GM21723 (cell line): ENCODE results near the gene KCTD19.
A peak's percentile ranks its signal among the peaks of the same experiment; 100 is the strongest.

Source experiments
- ATAC-seq: cut with Tn5 transposase; IDR thresholded peaks from one replicate; pipeline ENCODE4 v1.9.1; 2021; ENCODE audit warnings: mild to moderate bottlenecking, moderate library complexity; ENCODE audit not compliant: unreplicated experiment

The KCTD19 gene

GRCh38 chr16:67327743-67328142 lies 1.2 kb upstream of the KCTD19 start:
- no peak for ATAC-seq

GRCh38 chr16:67326115-67326471 lies 448 bp downstream of the KCTD19 start:
- no peak for ATAC-seq

- ATAC-seq = no peak
Measured at GRCh38 chr16:67317853-67318252, 8.7 kb downstream of the KCTD19 start.

GRCh38 chr16:67312719-67313118 lies 13.8 kb downstream of the KCTD19 start:
- ATAC-seq = no peak

GRCh38 chr16:67311607-67312488 lies 14.7 kb downstream of the KCTD19 start:
- peak; percentile 73 for ATAC-seq

- no peak for ATAC-seq
Measured at GRCh38 chr16:67310561-67310960, 16.0 kb downstream of the KCTD19 start.

GRCh38 chr16:67305216-67306071 lies 21.1 kb downstream of the KCTD19 start:
- no peak for ATAC-seq

- no peak for ATAC-seq
Measured at GRCh38 chr16:67304020-67304419, 22.5 kb downstream of the KCTD19 start.

GRCh38 chr16:67302970-67303369 lies 23.6 kb downstream of the KCTD19 start:
- ATAC-seq = no peak

GRCh38 chr16:67302076-67302475 lies 24.5 kb downstream of the KCTD19 start:
- ATAC-seq = no peak

- no peak for ATAC-seq
Measured at GRCh38 chr16:67301080-67301782, 25.3 kb downstream of the KCTD19 start.

- ATAC-seq = no peak
Measured at GRCh38 chr16:67299269-67299668, 27.3 kb downstream of the KCTD19 start.

- ATAC-seq = no peak
Measured at GRCh38 chr16:67298277-67298676, 28.3 kb downstream of the KCTD19 start.

- ATAC-seq = no peak
Measured at GRCh38 chr16:67296420-67296819, 30.1 kb downstream of the KCTD19 start.

- ATAC-seq = no peak
Measured at GRCh38 chr16:67294938-67295361, 31.6 kb downstream of the KCTD19 start.

GRCh38 chr16:67294171-67294757 lies 32.3 kb downstream of the KCTD19 start:
- no peak for ATAC-seq

GRCh38 chr16:67291461-67291860 lies 35.1 kb downstream of the KCTD19 start:
- ATAC-seq = no peak

GRCh38 chr16:67287960-67288359 lies 38.6 kb downstream of the KCTD19 start:
- ATAC-seq = no peak

GRCh38 chr16:67286441-67287235 lies 39.9 kb downstream of the KCTD19 start:
- ATAC-seq = no peak
